HepG2 (cell line): ENCODE results near the gene IRX5. TPM values are rescaled to one million over a fixed set of nuclear protein-coding genes. Genes with fewer than 3 reads are reported as not detected.

ENCODE experiments used
- ATAC-seq: fragments of 200-7000 bp; cut with Tn5 transposase; 3 replicates; pipeline ENCODE4 v1.9.1; 2020; ENCODE audit warnings: mild to moderate bottlenecking, moderate library complexity
- Bru-seq: library from RNA; stranded (reverse); fragments of 400-500 nt; gene quantifications from one replicate; lab custom pipeline; 2021; lab: Mats Ljungman, UMichigan
- BruChase-seq, 2 experiments: library from RNA; stranded (reverse); fragments of 400-500 nt; gene quantifications; one replicate each; lab custom pipeline; 2021; lab: Mats Ljungman, UMichigan
- BruUV-seq: library from RNA; stranded (reverse); fragments of 400-500 nt; replicated peaks from 2 replicates; lab custom pipeline; 2021; lab: Mats Ljungman, UMichigan
- CTCF ChIA-PET: fragments of 300-600 bp; formaldehyde crosslinking; extraction: SDS; loops from one replicate; lab custom pipeline; 2021; ENCODE audit warnings: low total read pairs, inconsistent platforms, low intra/inter-chr PET ratio; lab: Yijun Ruan, JAX
- POLR2A ChIA-PET: fragments of 350-600 bp; sonication (Branson Sonifier 250); formaldehyde crosslinking; loops from one replicate; lab custom pipeline; 2020; ENCODE audit warnings: antibody characterized with exemption, inconsistent platforms; lab: Yijun Ruan, JAX
- DNase-seq: peaks from one replicate; pipeline ENCODE4 v3.0.0-alpha.2; 2015; ENCODE audit warnings: low spot score
- FAIRE-seq: peaks from 3 replicates; lab custom pipeline; 2011; peaks lifted over from hg19 to GRCh38; lab: Jason Lieb, UNC
- H2AFZ ChIP-seq: one replicate; pipeline ENCODE4 v1.6.1; 2011; ENCODE audit warnings: low read length, inconsistent platforms
- H3K27ac ChIP-seq: fragments of 300-600 bp; 3 replicates; pipeline ENCODE4 v1.8.0; 2011; ENCODE audit warnings: mixed run types, mild to moderate bottlenecking, mixed read lengths, low read length, inconsistent platforms; ENCODE audit not compliant: insufficient read depth; ENCODE audit errors: extremely low read length
- H3K27me3 ChIP-seq, 2 experiments: fragments of 200-600 bp in 1 of 2; 2 replicates in 1 of 2; 3 replicates in 1 of 2; pipeline versions ENCODE4 v1.6.0 to v1.8.0; 2011; ENCODE audit warnings: low read length in 2 of 2, mild to moderate bottlenecking in 2 of 2, moderate library complexity in 2 of 2, inconsistent platforms in 1 of 2; ENCODE audit not compliant: insufficient read depth in 2 of 2, control insufficient read depth in 1 of 2
- H3K36me3 ChIP-seq, 2 experiments: fragments of 200-600 bp in 1 of 2; replicated peaks in 1 of 2; 2 replicates in 1 of 2; 3 replicates in 1 of 2; pipeline versions ENCODE4 v1.5.1 to v1.8.0; 2011; ENCODE audit warnings: low read length in 2 of 2, inconsistent platforms in 1 of 2; ENCODE audit not compliant: insufficient read depth in 2 of 2, control insufficient read depth in 1 of 2
- H3K4me1 ChIP-seq: 2 replicates; pipeline ENCODE4 v1.5.1; 2012; ENCODE audit warnings: low read length, inconsistent platforms; ENCODE audit not compliant: insufficient read depth
- H3K4me2 ChIP-seq: 2 replicates; pipeline ENCODE4 v1.6.0; 2011; ENCODE audit warnings: low read depth, low read length, inconsistent platforms
- H3K4me3 ChIP-seq, 3 experiments: fragments of 200-600 bp in 1 of 3; sonication (generic), shearing (Covaris generic) in 1 of 3; replicated peaks in 1 of 3; 2 replicates each; pipeline ENCODE4 v1.5.1; 2011 to 2016; ENCODE audit warnings: low read length in 3 of 3, inconsistent platforms in 2 of 3, low read depth in 2 of 3, mild to moderate bottlenecking in 2 of 3, control low read depth in 1 of 3, mixed read lengths in 1 of 3; ENCODE audit not compliant: insufficient read depth in 1 of 3
- H3K79me2 ChIP-seq: one replicate; pipeline ENCODE4 v1.6.1; 2011; ENCODE audit warnings: low read length, inconsistent platforms; ENCODE audit not compliant: insufficient read depth
- H3K9ac ChIP-seq: 2 replicates; pipeline ENCODE4 v1.6.0; 2011; ENCODE audit warnings: mild to moderate bottlenecking, low read depth, low read length, inconsistent platforms; ENCODE audit not compliant: insufficient read depth
- H3K9me3 ChIP-seq: 2 replicates; pipeline ENCODE4 v1.5.1; 2012; ENCODE audit warnings: mild to moderate bottlenecking, low read length
- H4K20me1 ChIP-seq: 2 replicates; pipeline ENCODE4 v1.6.0; 2011; ENCODE audit warnings: inconsistent platforms, mild to moderate bottlenecking, low read length, moderate library complexity; ENCODE audit not compliant: insufficient read depth
- HHEX ChIP-seq: IDR thresholded peaks from 2 replicates; pipeline ENCODE4 v1.6.1; 2016; ENCODE audit warnings: control low read depth
- HNRNPUL1 ChIP-seq: fragments of 200-400 bp; formaldehyde crosslinking; IDR thresholded peaks from 2 replicates; pipeline ENCODE4 v1.6.1; 2017; ENCODE audit warnings: low read depth, mild to moderate bottlenecking, low read length, moderate library complexity
- KLF9 ChIP-seq: IDR thresholded peaks from 2 replicates; pipeline ENCODE4 v1.6.1; 2016; ENCODE audit warnings: low read depth
- MAFK ChIP-seq, 2 experiments: IDR thresholded peaks in 1 of 2; conservative IDR thresholded peaks in 1 of 2; 2 replicates each; pipeline ENCODE4 v1.6.1; 2011; ENCODE audit warnings: improper control_type of control experiment in 2 of 2, low read length in 2 of 2
- SKI ChIP-seq: fragments of 450-650 bp; IDR thresholded peaks from one replicate; pipeline ENCODE4 v1.6.1; 2018; ENCODE audit warnings: mild to moderate bottlenecking; ENCODE audit not compliant: partially characterized antibody
- YEATS2 ChIP-seq: sonication (generic); formaldehyde crosslinking; IDR thresholded peaks from 2 replicates; pipeline ENCODE4 v1.4.0; 2020; ENCODE audit warnings: missing genetic modification reagents, borderline replicate concordance
- ZNF354B ChIP-seq: sonication (generic); formaldehyde crosslinking; IDR thresholded peaks from 2 replicates; pipeline ENCODE4 v1.8.0; 2022; ENCODE audit warnings: mild to moderate bottlenecking, missing genetic modification reagents
- ZNF7 ChIP-seq: IDR thresholded peaks from 2 replicates; pipeline ENCODE4 v1.6.1; 2016; ENCODE audit warnings: missing biosample characterization, missing genetic modification reagents
- WGBS: methylation state at CpG from one replicate; pipeline ENCODE4 v1.1.6; 2017; ENCODE audit warnings: low lambda C conversion rate; 5-methylcytosine and 5-hydroxymethylcytosine counted together
- in situ Hi-C: cut with HindIII; loops from 2 replicates; pipeline ENCODE4 v1.10.0; 2017; ENCODE audit warnings: low pct_unique_long_range_greater_than_20kb; ENCODE audit not compliant: extremely low pct_ligation_motif_present
- intact Hi-C: fragments of 100-400 bp; cut with micrococcal nuclease; formaldehyde crosslinking; loops from one replicate; pipeline ENCODE4 v1.10.0; 2022; ENCODE audit not compliant: unreplicated experiment
- long read RNA-seq, 2 experiments: library from RNA in 1 of 2; library from polyadenylated mRNA in 1 of 2; stranded (forward) in 1 of 2; unstranded in 1 of 2; transcript quantifications; one replicate each; pipeline ENCODE4 v2.0.0, GENCODE V29; 2019 to 2022
- polyA minus RNA-seq, 3 experiments: library from RNA; depleted of rRNA, polyadenylated mRNA; stranded (reverse); fragments of >200 nt; gene quantifications; 2 replicates each; pipeline ENCODE4 v1.2.3, GENCODE V29; 2011; ENCODE audit warnings: low replicate concordance in 1 of 3
- polyA plus RNA-seq, 8 experiments: library from polyadenylated mRNA; depleted of rRNA in 3 of 8; stranded (reverse) in 7 of 8; unstranded in 1 of 8; fragments of >200 nt; fragmentation: Illumina TruSeq in 4 of 8; extraction: Trizol in 4 of 8; gene quantifications; 2 replicates each; pipeline versions ENCODE4 v1.2.1 to v1.2.3, GENCODE V29; 2011 to 2016; ENCODE audit warnings: low read depth in 4 of 8, missing spikeins in 1 of 8, mixed read lengths in 1 of 8; ENCODE audit not compliant: insufficient read depth in 1 of 8
- total RNA-seq, 5 experiments: library from RNA; depleted of rRNA; stranded (reverse); fragments of >200 nt; fragmentation: Illumina TruSeq; extraction: Trizol; gene quantifications; 2 replicates each; pipeline ENCODE4 v1.2.3, GENCODE V29; 2016; ENCODE audit warnings: low read depth in 1 of 5
- TF ChIP-seq, protein P1 (sequence below): sonication (generic); formaldehyde crosslinking; IDR thresholded peaks from 2 replicates; pipeline ENCODE4 v1.4.0; 2020; ENCODE audit warnings: missing genetic modification reagents
- TF ChIP-seq, protein P2 (sequence below): sonication (generic); formaldehyde crosslinking; IDR thresholded peaks from 2 replicates; pipeline ENCODE4 v1.5.0; 2020; ENCODE audit warnings: missing genetic modification reagents, mild to moderate bottlenecking, borderline replicate concordance
- TF ChIP-seq, protein P3 (sequence below): sonication (generic); formaldehyde crosslinking; IDR thresholded peaks from 2 replicates; pipeline ENCODE4 v1.4.0; 2020; ENCODE audit warnings: mild to moderate bottlenecking, missing genetic modification reagents
- TF ChIP-seq, protein P4 (sequence below): sonication (generic); formaldehyde crosslinking; IDR thresholded peaks from 2 replicates; pipeline ENCODE4 v1.4.0; 2020; ENCODE audit warnings: missing genetic modification reagents; ENCODE audit errors: not compliant biosample characterization

The IRX5 gene
- total RNA-seq (2016; rRNA removed; fragmentation: Illumina TruSeq; extraction: Trizol) (not detected in 2 replicates), polyA plus RNA-seq (2011; rRNA removed) (not detected in 2 replicates), polyA minus RNA-seq (2011; rRNA and poly(A)+ RNA removed; ENCODE audit: low replicate concordance) (1.1 TPM in 1 of 2 replicates, not detected in the other), Bru-seq, nascent RNA (percentile 14 among the genes with signal in this experiment), BruChase-seq, experiment 1, labeled RNA remaining after a 6-hour chase (percentile 20 among the genes with signal in this experiment), BruChase-seq, experiment 2, labeled RNA remaining after a 2-hour chase (percentile 19 among the genes with signal in this experiment)
- not detected in 2 replicates for total RNA-seq (2016; cell fraction: cytosol; rRNA removed; fragmentation: Illumina TruSeq; extraction: Trizol; ENCODE audit: low read depth)
- total RNA-seq (2016; cell fraction: insoluble cytoplasmic fraction; rRNA removed; fragmentation: Illumina TruSeq; extraction: Trizol): not detected in 2 replicates
- total RNA-seq (2016; cell fraction: membrane; rRNA removed; fragmentation: Illumina TruSeq; extraction: Trizol): not detected in 2 replicates
- not detected in 2 replicates for total RNA-seq (2016; cell fraction: nucleus; rRNA removed; fragmentation: Illumina TruSeq; extraction: Trizol)
- not detected in 2 replicates for polyA plus RNA-seq (2011; cell fraction: cytosol; rRNA removed)
- polyA plus RNA-seq (2011; cell fraction: nucleus; rRNA removed): not detected in 2 replicates
- polyA plus RNA-seq (2012): not detected in 2 replicates
- not detected in 2 replicates for polyA plus RNA-seq (2016; cell fraction: cytosol; fragmentation: Illumina TruSeq; extraction: Trizol; ENCODE audit: low read depth)
- polyA plus RNA-seq (2016; cell fraction: insoluble cytoplasmic fraction; fragmentation: Illumina TruSeq; extraction: Trizol; ENCODE audit: low read depth): not detected in 2 replicates
- polyA plus RNA-seq (2016; cell fraction: membrane; fragmentation: Illumina TruSeq; extraction: Trizol; ENCODE audit: low read depth): not detected in 2 replicates
- polyA plus RNA-seq (2016; cell fraction: nucleus; fragmentation: Illumina TruSeq; extraction: Trizol; ENCODE audit: insufficient read depth, low read depth): not detected in 2 replicates
- not detected in 2 replicates for polyA minus RNA-seq (2011; cell fraction: cytosol; rRNA and poly(A)+ RNA removed)
- polyA minus RNA-seq (2011; cell fraction: nucleus; rRNA and poly(A)+ RNA removed): not detected in 2 replicates
- long read RNA-seq, experiment 1: 0 reads
- long read RNA-seq, experiment 2: 0 reads

DNA sequence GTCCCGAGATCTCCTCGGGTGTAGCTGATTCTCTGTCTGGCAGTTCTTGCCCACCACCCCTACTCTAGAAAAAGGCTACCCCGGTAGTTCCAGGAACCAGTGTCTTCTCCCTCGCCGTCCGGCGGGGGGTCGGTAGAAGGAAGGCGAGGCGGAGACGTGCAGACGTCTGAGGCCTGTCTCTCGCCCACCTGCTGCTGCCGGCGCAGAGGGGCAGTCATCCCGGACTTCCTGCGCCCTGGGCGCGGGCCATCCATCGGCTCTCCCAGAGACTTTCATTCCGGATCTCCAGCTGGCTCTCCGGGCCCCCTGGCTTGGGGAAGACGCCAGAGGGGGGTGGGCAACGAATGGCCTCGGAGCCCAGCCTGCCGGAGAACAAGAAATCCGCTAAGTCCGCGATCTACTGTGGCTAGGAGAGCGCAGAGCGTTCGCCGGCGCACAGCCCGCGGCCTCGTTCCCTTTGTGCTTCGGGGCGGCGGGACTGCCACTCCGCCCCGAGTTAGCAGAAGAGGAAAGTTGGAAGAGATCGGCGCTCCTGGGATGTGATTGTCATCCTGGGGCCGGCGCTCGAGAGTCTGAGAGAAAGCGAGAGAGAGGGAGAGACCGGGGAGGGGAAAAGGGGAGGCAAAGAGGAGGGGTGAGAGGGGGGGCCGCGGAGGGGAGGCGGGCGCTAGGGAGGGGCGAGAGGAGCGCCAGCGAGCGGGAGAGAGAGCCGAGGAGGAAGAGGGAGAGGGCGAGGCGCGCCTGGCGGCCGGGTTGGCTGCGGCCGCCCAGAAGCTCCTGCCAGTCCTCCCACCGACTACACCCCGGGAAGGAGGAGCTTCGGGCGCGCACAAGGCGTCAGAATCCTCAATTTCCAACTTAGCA is at the start of gene IRX5:
Gene IRX5 (plus strand): TSS at position 861 of the 864 bp plus-strand sequence. CDS start 334 bp downstream, outside the sequence.
- Histone ChIP-seq H3K36me3 (no peaks in the 10 kb centered on the region), H3K79me2 (no peaks in the 10 kb centered on the region), H3K4me1 (no peaks in the 10 kb centered on the region), H3K4me2 (no peak within 1 kb of the TSS), H3K27ac (no peak within 1 kb of the TSS), H3K9me3 (no peaks in the 10 kb centered on the region), H3K27me3 (peaks cover 1 to 27% of the 10 kb centered on the region in 2 experiments), H2AFZ (no peak within 1 kb of the TSS), H4K20me1 (no peaks in the 10 kb centered on the region), H3K4me3 (no peak within 1 kb of the TSS), H3K9ac (no peak within 1 kb of the TSS)
- WGBS: 71% methylated on average over 61 of the region's 71 CpGs
- no peak for TF ChIP-seq YEATS2 (CRISPR knock-in tag)
- TF ChIP-seq KLF9 (CRISPR knock-in tag): no peak
- TF ChIP-seq ZNF7 (CRISPR knock-in tag): no peak
- TF ChIP-seq, protein P1, sequence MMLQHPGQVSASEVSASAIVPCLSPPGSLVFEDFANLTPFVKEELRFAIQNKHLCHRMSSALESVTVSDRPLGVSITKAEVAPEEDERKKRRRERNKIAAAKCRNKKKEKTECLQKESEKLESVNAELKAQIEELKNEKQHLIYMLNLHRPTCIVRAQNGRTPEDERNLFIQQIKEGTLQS (CRISPR knock-in tag): no peak
- TF ChIP-seq SKI: no peak
- TF ChIP-seq, protein P2, sequence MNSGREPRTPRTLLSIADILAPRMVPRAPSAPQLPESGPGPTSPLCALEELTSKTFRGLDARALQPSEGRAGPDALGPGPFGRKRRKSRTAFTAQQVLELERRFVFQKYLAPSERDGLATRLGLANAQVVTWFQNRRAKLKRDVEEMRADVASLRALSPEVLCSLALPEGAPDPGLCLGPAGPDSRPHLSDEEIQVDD (CRISPR knock-in tag): no peak
- no peak for TF ChIP-seq HHEX
- TF ChIP-seq HNRNPUL1: no peak
- TF ChIP-seq, protein P3, sequence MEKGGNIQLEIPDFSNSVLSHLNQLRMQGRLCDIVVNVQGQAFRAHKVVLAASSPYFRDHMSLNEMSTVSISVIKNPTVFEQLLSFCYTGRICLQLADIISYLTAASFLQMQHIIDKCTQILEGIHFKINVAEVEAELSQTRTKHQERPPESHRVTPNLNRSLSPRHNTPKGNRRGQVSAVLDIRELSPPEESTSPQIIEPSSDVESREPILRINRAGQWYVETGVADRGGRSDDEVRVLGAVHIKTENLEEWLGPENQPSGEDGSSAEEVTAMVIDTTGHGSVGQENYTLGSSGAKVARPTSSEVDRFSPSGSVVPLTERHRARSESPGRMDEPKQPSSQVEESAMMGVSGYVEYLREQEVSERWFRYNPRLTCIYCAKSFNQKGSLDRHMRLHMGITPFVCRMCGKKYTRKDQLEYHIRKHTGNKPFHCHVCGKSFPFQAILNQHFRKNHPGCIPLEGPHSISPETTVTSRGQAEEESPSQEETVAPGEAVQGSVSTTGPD: no peak
- no peak for TF ChIP-seq MAFK (conservative IDR thresholded peaks at IDR 0.05 in 1 of 2, IDR thresholded peaks at IDR 0.05 in 1 of 2; ENCODE audit: low read length in 2 of 2)
- no peak for TF ChIP-seq ZNF354B (CRISPR knock-in tag)
- TF ChIP-seq, protein P4, sequence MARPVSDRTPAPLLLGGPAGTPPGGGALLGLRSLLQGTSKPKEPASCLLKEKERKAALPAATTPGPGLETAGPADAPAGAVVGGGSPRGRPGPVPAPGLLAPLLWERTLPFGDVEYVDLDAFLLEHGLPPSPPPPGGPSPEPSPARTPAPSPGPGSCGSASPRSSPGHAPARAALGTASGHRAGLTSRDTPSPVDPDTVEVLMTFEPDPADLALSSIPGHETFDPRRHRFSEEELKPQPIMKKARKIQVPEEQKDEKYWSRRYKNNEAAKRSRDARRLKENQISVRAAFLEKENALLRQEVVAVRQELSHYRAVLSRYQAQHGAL (CRISPR knock-in tag): no peak
- DNase-seq (no peak), FAIRE-seq (no peak), ATAC-seq (no peak)
- in situ Hi-C loops: no loop called here
- CTCF ChIA-PET: no interaction called here
- no TSS peak for BruUV-seq
- intact Hi-C loops: no loop called here
- POLR2A ChIA-PET: no interaction called here
